ENCODE data around the gene EDIL3. TPM values are rescaled to one million over a fixed set of nuclear protein-coding genes. Genes with fewer than 3 reads are reported as not detected.

Gene EDIL3
- total RNA-seq, 1 experiment from 2014 or later, result 17.6 TPM

GRCh38 chr5:84285641-84286637 lies 98.7 kb downstream of the EDIL3 start:
- no peaks in the 10 kb centered on the region for H3K9me3 ChIP-seq (ENCODE audit: control insufficient read depth, insufficient read depth, low read depth, low read length)
- no peaks in the 10 kb centered on the region for H3K27me3 ChIP-seq (ENCODE audit: control insufficient read depth, insufficient read depth, low read length)
- no peak for TF ChIP-seq REST (IDR thresholded peaks at IDR 0.05; ENCODE audit: insufficient read depth in 1 of 2, low read depth in 2 of 2, low read length in 1 of 2)
- TF ChIP-seq TCF7L2 (IDR thresholded peaks at IDR 0.05; ENCODE audit: low read depth, low read length), result no peak
- no peak for TF ChIP-seq SIN3A (IDR thresholded peaks at IDR 0.05; ENCODE audit: borderline replicate concordance, insufficient read depth, low read depth, low read length)
- TF ChIP-seq POLR2AphosphoS5 (IDR thresholded peaks at IDR 0.05; ENCODE audit: low read depth, low read length), result no peak
- no peak for TF ChIP-seq CTCF (IDR thresholded peaks at IDR 0.05)
- no peak overlapping the region for H3K27ac ChIP-seq (ENCODE audit: low read length)
- no TSS peak for BruUV-seq (replicated peaks)
- ChIA-PET CTCF (no interaction called here), POLR2A (no interaction called here)
- no peak for DNase-seq (ENCODE audit: low read depth, low spot score)
- intact Hi-C loops (cut with micrococcal nuclease; ENCODE audit: unreplicated experiment), result no loop called here
- H3K36me3 ChIP-seq (ENCODE audit: control insufficient read depth, insufficient read depth, low read length), result no peaks in the 10 kb centered on the region
- no peaks in the 10 kb centered on the region; the same call in 1 of the 2 replicates for H3K4me1 ChIP-seq (ENCODE audit: control insufficient read depth, insufficient read depth, low read length)
- ATAC-seq, result no peak
- H3K4me3 ChIP-seq (ENCODE audit: low read depth in 2 of 2, low read length in 2 of 2), result no peak overlapping the region
- in situ Hi-C loops (cut with HindIII; ENCODE audit: low pct_unique_long_range_greater_than_20kb, low sequenced_read_pairs), result no loop called here

- TF ChIP-seq CTCF (IDR thresholded peaks at IDR 0.05) (no peak), REST (IDR thresholded peaks at IDR 0.05; ENCODE audit: insufficient read depth in 1 of 2, low read depth in 2 of 2, low read length in 1 of 2) (no peak), TCF7L2 (IDR thresholded peaks at IDR 0.05; ENCODE audit: low read depth, low read length) (no peak), POLR2AphosphoS5 (IDR thresholded peaks at IDR 0.05; ENCODE audit: low read depth, low read length) (no peak), SIN3A (IDR thresholded peaks at IDR 0.05; ENCODE audit: borderline replicate concordance, insufficient read depth, low read depth, low read length) (no peak)
- Histone ChIP-seq H3K4me1 (ENCODE audit: control insufficient read depth, insufficient read depth, low read length) (no peaks in the 10 kb centered on the region; the same call in 1 of the 2 replicates), H3K4me3 (ENCODE audit: low read depth in 2 of 2, low read length in 2 of 2) (no peak overlapping the region), H3K36me3 (ENCODE audit: control insufficient read depth, insufficient read depth, low read length) (no peaks in the 10 kb centered on the region), H3K27me3 (ENCODE audit: control insufficient read depth, insufficient read depth, low read length) (no peaks in the 10 kb centered on the region), H3K27ac (ENCODE audit: low read length) (no peak overlapping the region), H3K9me3 (ENCODE audit: control insufficient read depth, insufficient read depth, low read depth, low read length) (no peaks in the 10 kb centered on the region)
- in situ Hi-C loops (cut with HindIII; ENCODE audit: low pct_unique_long_range_greater_than_20kb, low sequenced_read_pairs) (no loop called here), intact Hi-C loops (cut with micrococcal nuclease; ENCODE audit: unreplicated experiment) (no loop called here)
- CTCF ChIA-PET, result no interaction called here
- POLR2A ChIA-PET, result no interaction called here
- BruUV-seq (replicated peaks), result no TSS peak
- DNase-seq (ENCODE audit: low read depth, low spot score) (no peak), ATAC-seq (no peak)
Measured at GRCh38 chr5:84281383-84281782, 103.3 kb downstream of the EDIL3 start.
